Esophagus muscularis mucosa (tissue), 3 donors: ENCODE results near the gene PLCH2.

Experiments
- POLR2A ChIP-seq: fragments of 450-650 bp; IDR thresholded peaks from one replicate; pipeline ENCODE4 v1.6.1; 2017; ENCODE audit warnings: antibody characterized with exemption, moderate library complexity, mild to moderate bottlenecking, low read depth
- TF ChIP-seq, protein P1 (sequence below), 3 experiments: fragments of 200-600 bp in 2 of 3; fragments of 450-650 bp in 1 of 3; sonication (generic) in 2 of 3; IDR thresholded peaks; one replicate each; pipeline ENCODE4 v1.5.1; 2017 to 2019; ENCODE audit warnings: antibody characterized with exemption in 3 of 3, mild to moderate bottlenecking in 2 of 3, moderate library complexity in 1 of 3

DNA sequence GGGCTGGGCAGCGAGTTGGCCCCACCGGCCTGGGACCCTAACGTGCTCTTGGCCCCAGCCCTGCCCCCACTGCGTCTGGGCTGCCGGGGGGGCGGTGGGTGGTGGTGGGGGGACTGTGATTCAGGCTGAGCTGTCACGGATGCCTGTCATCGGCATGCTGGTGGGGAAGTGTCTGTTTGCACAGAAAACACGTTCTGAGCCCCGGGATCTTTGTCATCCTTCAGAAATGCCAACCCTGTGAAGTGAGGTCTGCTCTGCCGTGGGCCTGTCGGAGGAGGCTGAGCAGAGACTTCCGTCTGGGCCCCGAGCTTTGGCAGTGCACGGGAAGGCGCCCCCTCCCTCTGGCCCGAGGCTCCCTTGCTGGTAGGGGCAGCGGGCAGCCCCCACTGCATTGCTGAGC lies 24.3 kb upstream of the PLCH2 start:
- no peak for TF ChIP-seq POLR2A
- TF ChIP-seq, protein P1, sequence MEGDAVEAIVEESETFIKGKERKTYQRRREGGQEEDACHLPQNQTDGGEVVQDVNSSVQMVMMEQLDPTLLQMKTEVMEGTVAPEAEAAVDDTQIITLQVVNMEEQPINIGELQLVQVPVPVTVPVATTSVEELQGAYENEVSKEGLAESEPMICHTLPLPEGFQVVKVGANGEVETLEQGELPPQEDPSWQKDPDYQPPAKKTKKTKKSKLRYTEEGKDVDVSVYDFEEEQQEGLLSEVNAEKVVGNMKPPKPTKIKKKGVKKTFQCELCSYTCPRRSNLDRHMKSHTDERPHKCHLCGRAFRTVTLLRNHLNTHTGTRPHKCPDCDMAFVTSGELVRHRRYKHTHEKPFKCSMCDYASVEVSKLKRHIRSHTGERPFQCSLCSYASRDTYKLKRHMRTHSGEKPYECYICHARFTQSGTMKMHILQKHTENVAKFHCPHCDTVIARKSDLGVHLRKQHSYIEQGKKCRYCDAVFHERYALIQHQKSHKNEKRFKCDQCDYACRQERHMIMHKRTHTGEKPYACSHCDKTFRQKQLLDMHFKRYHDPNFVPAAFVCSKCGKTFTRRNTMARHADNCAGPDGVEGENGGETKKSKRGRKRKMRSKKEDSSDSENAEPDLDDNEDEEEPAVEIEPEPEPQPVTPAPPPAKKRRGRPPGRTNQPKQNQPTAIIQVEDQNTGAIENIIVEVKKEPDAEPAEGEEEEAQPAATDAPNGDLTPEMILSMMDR (IDR thresholded peaks at IDR 0.05), result no peak
